ENCODE measurements around the gene TRIM26. TPM values are rescaled to one million over a fixed set of nuclear protein-coding genes. Genes with fewer than 3 reads are reported as not detected.
"Not testable (repeated sequence)": the region's sequence is repeated elsewhere in the genome, so short reads cannot be mapped to it uniquely, and the experiment has no call there.

TRIM26 gene
- 72.4 and 74.2 TPM in 2 replicates for total RNA-seq

GRCh38 chr6:30212865-30213666 is at the start of gene TRIM26:
Gene TRIM26 (minus strand): TSS chr6:30213406. CDS start chr6:30199103, 14,303 bp downstream.
- intact Hi-C loops (cut with micrococcal nuclease), result loop anchor here (1.0 to 5.0 kb wide), 11 partner anchors 42 to 696 kb away; partner anchors contain the start of genes ABCF1, GTF2H4, PPP1R11 and PRR3

GRCh38 chr6:30260036-30260504 is 46.9 kb upstream of the TRIM26 start:
- intact Hi-C loops (cut with micrococcal nuclease), result no loop called here

GRCh38 chr6:30259140-30260035 is 46.2 kb upstream of the TRIM26 start:
- intact Hi-C loops (cut with micrococcal nuclease), result loop anchor here (1.0 to 2.0 kb wide), 4 partner anchors 40 to 157 kb away; no protein-coding TSS in a partner anchor

- intact Hi-C loops (cut with micrococcal nuclease), result loop anchor here (2.0 kb wide), 1 partner anchor 155 kb away; no protein-coding TSS in a partner anchor
These were observed 45.0 kb upstream of the TRIM26 start for GRCh38 chr6:30258204-30258603.

- intact Hi-C loops (cut with micrococcal nuclease), result not testable (repeated sequence)
These were observed 39.2 kb upstream of the TRIM26 start for GRCh38 chr6:30252417-30252816.

- intact Hi-C loops (cut with micrococcal nuclease), result no loop called here
These were observed 31.4 kb upstream of the TRIM26 start for GRCh38 chr6:30244560-30244959.

GRCh38 chr6:30238178-30238795 is 25.1 kb upstream of the TRIM26 start:
- intact Hi-C loops (cut with micrococcal nuclease), result loop anchor here (1.0 kb wide), 1 partner anchor 159 kb away; no protein-coding TSS in a partner anchor

- intact Hi-C loops (cut with micrococcal nuclease), result no loop called here
These were observed 21.1 kb upstream of the TRIM26 start for GRCh38 chr6:30234356-30234755.

GRCh38 chr6:30231067-30231466 is 17.9 kb upstream of the TRIM26 start:
- intact Hi-C loops (cut with micrococcal nuclease), result no loop called here

GRCh38 chr6:30227763-30228487 is 14.7 kb upstream of the TRIM26 start:
- intact Hi-C loops (cut with micrococcal nuclease), result no loop called here

GRCh38 chr6:30227242-30227722 is 14.1 kb upstream of the TRIM26 start:
- intact Hi-C loops (cut with micrococcal nuclease), result no loop called here

GRCh38 chr6:30223339-30223738 is 10.1 kb upstream of the TRIM26 start:
- intact Hi-C loops (cut with micrococcal nuclease), result no loop called here

GRCh38 chr6:30221956-30222355 is 8.8 kb upstream of the TRIM26 start:
- intact Hi-C loops (cut with micrococcal nuclease), result not testable (repeated sequence)

- intact Hi-C loops (cut with micrococcal nuclease), result not testable (repeated sequence)
These were observed 8.2 kb upstream of the TRIM26 start for GRCh38 chr6:30221395-30221794.

GRCh38 chr6:30219244-30219643 is 6.0 kb upstream of the TRIM26 start:
- intact Hi-C loops (cut with micrococcal nuclease), result loop anchor here (1.0 kb wide), 4 partner anchors 40 to 178 kb away; no protein-coding TSS in a partner anchor

GRCh38 chr6:30216096-30216495 is 2.9 kb upstream of the TRIM26 start:
- intact Hi-C loops (cut with micrococcal nuclease), result no loop called here

- intact Hi-C loops (cut with micrococcal nuclease), result loop anchor here (1.0 to 5.0 kb wide), 8 partner anchors 45 to 523 kb away; partner anchors contain the start of genes ABCF1 and RPP21
These were observed 1.4 kb upstream of the TRIM26 start for GRCh38 chr6:30214657-30214982.

- intact Hi-C loops (cut with micrococcal nuclease), result loop anchor here (1.0 to 5.0 kb wide), 14 partner anchors 43 to 695 kb away; partner anchors contain the start of genes ABCF1, GTF2H4, PPP1R11 and PRR3
These were observed 901 bp upstream of the TRIM26 start for GRCh38 chr6:30213957-30214656.

GRCh38 chr6:30213667-30213956 is 406 bp upstream of the TRIM26 start:
- intact Hi-C loops (cut with micrococcal nuclease), result loop anchor here (1.0 to 5.0 kb wide), 11 partner anchors 43 to 695 kb away; partner anchors contain the start of genes ABCF1, GTF2H4, PPP1R11 and PRR3

- intact Hi-C loops (cut with micrococcal nuclease), result loop anchor here (2.0 to 5.0 kb wide), 8 partner anchors 41 to 697 kb away; partner anchors contain the start of genes ABCF1 and GTF2H4
These were observed 1.3 kb downstream of the TRIM26 start for GRCh38 chr6:30211899-30212298.

All from T-helper 1 cell treated with Interleukin-12 subunit alpha and Interleukin-12 subunit beta and Interleukin-4 antibody, amounts not matched to agents 30 ng/mL and 1 ng/mL, for 36 hours (primary cell).